ENCODE measurements around the gene DTWD2. TPM values are rescaled to one million over a fixed set of nuclear protein-coding genes. Genes with fewer than 3 reads are reported as not detected.

Gene DTWD2
- polyA plus RNA-seq, 1 donor from 2014 or later: 3.3 TPM

DNA sequence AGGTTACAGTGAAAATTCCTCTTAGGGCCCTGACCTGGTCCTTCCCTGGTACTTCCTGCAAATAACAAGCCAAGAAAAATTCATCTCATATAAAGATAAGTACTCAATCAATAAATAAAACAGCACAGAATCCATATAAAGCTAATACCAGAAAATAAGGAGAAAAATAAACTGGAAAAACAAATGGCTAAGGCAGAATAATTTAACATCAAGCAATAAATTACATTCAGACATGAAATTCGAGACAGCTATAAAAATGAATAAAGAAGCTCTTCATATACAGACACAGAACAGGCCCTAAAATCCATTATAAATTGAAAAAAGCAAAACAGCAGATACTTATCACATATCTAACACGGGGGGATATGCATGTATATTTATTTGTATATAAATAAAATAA, 99.2 kb downstream of the DTWD2 start:
- Histone ChIP-seq H2AFZ (ENCODE audit: low read depth, low read length) (no peak overlapping the region), H3K4me3 (ENCODE audit: low read length) (no peak overlapping the region), H3K27ac (ENCODE audit: low read length) (no peak overlapping the region), H3K36me3 (ENCODE audit: insufficient read depth, low read length) (no peaks in the 10 kb centered on the region), H3K9ac (ENCODE audit: low read length) (no peak overlapping the region), H3K9me3 (ENCODE audit: low read length) (no peaks in the 10 kb centered on the region), H4K20me1 (ENCODE audit: insufficient read depth) (no peaks in the 10 kb centered on the region), H3K9me2 (ENCODE audit: insufficient read depth, low read length) (no peaks in the 10 kb centered on the region), H3K27me3 (ENCODE audit: insufficient read depth, low read depth, low read length) (no peaks in the 10 kb centered on the region), H3K79me2 (replicated peaks; ENCODE audit: insufficient read depth, low read length) (no peaks in the 10 kb centered on the region), H3K4me2 (ENCODE audit: low read length) (no peak overlapping the region), H3F3A (ENCODE audit: insufficient read depth, low read length, poor library complexity, severe bottlenecking) (no peaks in the 10 kb centered on the region)
- TF ChIP-seq EZH2 (IDR thresholded peaks at IDR 0.05; ENCODE audit: borderline replicate concordance, insufficient read depth, low read length, poor library complexity, severe bottlenecking) (no peak), POLR2AphosphoS5 (IDR thresholded peaks at IDR 0.05) (no peak), EP300 (conservative IDR thresholded peaks at IDR 0.05; ENCODE audit: poor library complexity, severe bottlenecking) (no peak), SMC3 (conservative IDR thresholded peaks at IDR 0.05; ENCODE audit: poor library complexity) (no peak), MXI1 (conservative IDR thresholded peaks at IDR 0.05; ENCODE audit: poor library complexity, severe bottlenecking) (no peak), TAF1 (IDR thresholded peaks at IDR 0.05; ENCODE audit: low read depth) (no peak), RAD21 (conservative IDR thresholded peaks at IDR 0.05) (no peak)
- TF ChIP-seq, protein P1, sequence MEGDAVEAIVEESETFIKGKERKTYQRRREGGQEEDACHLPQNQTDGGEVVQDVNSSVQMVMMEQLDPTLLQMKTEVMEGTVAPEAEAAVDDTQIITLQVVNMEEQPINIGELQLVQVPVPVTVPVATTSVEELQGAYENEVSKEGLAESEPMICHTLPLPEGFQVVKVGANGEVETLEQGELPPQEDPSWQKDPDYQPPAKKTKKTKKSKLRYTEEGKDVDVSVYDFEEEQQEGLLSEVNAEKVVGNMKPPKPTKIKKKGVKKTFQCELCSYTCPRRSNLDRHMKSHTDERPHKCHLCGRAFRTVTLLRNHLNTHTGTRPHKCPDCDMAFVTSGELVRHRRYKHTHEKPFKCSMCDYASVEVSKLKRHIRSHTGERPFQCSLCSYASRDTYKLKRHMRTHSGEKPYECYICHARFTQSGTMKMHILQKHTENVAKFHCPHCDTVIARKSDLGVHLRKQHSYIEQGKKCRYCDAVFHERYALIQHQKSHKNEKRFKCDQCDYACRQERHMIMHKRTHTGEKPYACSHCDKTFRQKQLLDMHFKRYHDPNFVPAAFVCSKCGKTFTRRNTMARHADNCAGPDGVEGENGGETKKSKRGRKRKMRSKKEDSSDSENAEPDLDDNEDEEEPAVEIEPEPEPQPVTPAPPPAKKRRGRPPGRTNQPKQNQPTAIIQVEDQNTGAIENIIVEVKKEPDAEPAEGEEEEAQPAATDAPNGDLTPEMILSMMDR (IDR thresholded peaks at IDR 0.05; ENCODE audit: poor library complexity, severe bottlenecking): no peak
- TF ChIP-seq, protein P2, sequence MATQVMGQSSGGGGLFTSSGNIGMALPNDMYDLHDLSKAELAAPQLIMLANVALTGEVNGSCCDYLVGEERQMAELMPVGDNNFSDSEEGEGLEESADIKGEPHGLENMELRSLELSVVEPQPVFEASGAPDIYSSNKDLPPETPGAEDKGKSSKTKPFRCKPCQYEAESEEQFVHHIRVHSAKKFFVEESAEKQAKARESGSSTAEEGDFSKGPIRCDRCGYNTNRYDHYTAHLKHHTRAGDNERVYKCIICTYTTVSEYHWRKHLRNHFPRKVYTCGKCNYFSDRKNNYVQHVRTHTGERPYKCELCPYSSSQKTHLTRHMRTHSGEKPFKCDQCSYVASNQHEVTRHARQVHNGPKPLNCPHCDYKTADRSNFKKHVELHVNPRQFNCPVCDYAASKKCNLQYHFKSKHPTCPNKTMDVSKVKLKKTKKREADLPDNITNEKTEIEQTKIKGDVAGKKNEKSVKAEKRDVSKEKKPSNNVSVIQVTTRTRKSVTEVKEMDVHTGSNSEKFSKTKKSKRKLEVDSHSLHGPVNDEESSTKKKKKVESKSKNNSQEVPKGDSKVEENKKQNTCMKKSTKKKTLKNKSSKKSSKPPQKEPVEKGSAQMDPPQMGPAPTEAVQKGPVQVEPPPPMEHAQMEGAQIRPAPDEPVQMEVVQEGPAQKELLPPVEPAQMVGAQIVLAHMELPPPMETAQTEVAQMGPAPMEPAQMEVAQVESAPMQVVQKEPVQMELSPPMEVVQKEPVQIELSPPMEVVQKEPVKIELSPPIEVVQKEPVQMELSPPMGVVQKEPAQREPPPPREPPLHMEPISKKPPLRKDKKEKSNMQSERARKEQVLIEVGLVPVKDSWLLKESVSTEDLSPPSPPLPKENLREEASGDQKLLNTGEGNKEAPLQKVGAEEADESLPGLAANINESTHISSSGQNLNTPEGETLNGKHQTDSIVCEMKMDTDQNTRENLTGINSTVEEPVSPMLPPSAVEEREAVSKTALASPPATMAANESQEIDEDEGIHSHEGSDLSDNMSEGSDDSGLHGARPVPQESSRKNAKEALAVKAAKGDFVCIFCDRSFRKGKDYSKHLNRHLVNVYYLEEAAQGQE (IDR thresholded peaks at IDR 0.05; ENCODE audit: borderline replicate concordance): no peak

DNA sequence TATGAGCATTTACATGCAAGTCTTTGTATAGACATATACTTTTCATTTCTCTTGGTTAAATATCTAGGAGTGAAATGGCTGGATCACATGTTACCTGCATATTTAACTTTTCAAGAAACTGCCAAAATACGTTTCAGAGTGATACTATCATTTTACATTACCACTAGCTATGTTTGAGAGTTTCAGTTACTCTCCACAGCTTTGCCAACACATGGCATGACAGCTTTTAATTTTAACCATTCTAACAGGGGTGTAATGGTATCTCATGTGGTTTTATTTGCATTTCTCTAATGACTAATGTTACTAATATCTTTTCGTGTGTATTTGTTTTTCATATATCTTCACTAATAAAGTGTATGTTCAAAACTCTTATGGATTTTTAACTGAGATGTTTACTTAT, 99.8 kb downstream of the DTWD2 start:
- H3K9ac ChIP-seq (ENCODE audit: low read length): no peak overlapping the region
- no peaks in the 10 kb centered on the region for H4K20me1 ChIP-seq (ENCODE audit: insufficient read depth)
- no peak overlapping the region for H3K4me2 ChIP-seq (ENCODE audit: low read length)
- no peaks in the 10 kb centered on the region for H3K36me3 ChIP-seq (ENCODE audit: insufficient read depth, low read length)
- no peaks in the 10 kb centered on the region for H3K9me3 ChIP-seq (ENCODE audit: low read length)
- H3K79me2 ChIP-seq (replicated peaks; ENCODE audit: insufficient read depth, low read length): no peaks in the 10 kb centered on the region
- H3K27me3 ChIP-seq (ENCODE audit: insufficient read depth, low read depth, low read length): no peaks in the 10 kb centered on the region
- no peaks in the 10 kb centered on the region for H3F3A ChIP-seq (ENCODE audit: insufficient read depth, low read length, poor library complexity, severe bottlenecking)
- H2AFZ ChIP-seq (ENCODE audit: low read depth, low read length): no peak overlapping the region
- H3K9me2 ChIP-seq (ENCODE audit: insufficient read depth, low read length): no peaks in the 10 kb centered on the region
- no peak overlapping the region for H3K27ac ChIP-seq (ENCODE audit: low read length)
- H3K4me3 ChIP-seq (ENCODE audit: low read length): no peak overlapping the region
- TF ChIP-seq MXI1 (conservative IDR thresholded peaks at IDR 0.05; ENCODE audit: poor library complexity, severe bottlenecking) (no peak), EP300 (conservative IDR thresholded peaks at IDR 0.05; ENCODE audit: poor library complexity, severe bottlenecking) (no peak)

DNA sequence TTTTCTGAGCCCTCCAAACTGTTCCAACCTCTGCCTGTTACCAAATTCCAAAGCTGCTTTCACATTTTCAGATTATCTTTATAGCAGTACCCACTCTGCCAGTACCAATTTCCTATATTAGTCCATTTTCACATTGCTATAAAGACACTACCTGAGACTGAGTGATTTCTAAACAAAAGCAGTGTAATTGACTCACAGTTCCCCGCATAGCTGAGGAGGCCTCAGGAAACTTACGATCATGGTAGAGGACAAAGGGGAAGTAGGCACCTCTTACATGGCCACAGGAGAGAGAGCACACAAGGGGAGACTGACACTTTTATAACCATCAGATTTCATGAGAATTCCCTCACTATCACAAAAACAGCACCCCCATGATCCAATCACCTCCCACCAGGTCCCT, 105.0 kb downstream of the DTWD2 start:
- Histone ChIP-seq H3K36me3 (ENCODE audit: insufficient read depth, low read length) (no peaks in the 10 kb centered on the region), H3K27ac (ENCODE audit: low read length) (no peak overlapping the region), H3F3A (ENCODE audit: insufficient read depth, low read length, poor library complexity, severe bottlenecking) (no peaks in the 10 kb centered on the region), H2AFZ (ENCODE audit: low read depth, low read length) (no peak overlapping the region), H4K20me1 (ENCODE audit: insufficient read depth) (no peaks in the 10 kb centered on the region), H3K79me2 (replicated peaks; ENCODE audit: insufficient read depth, low read length) (no peaks in the 10 kb centered on the region), H3K4me3 (ENCODE audit: low read length) (no peak overlapping the region), H3K27me3 (ENCODE audit: insufficient read depth, low read depth, low read length) (no peaks in the 10 kb centered on the region), H3K9me3 (ENCODE audit: low read length) (no peaks in the 10 kb centered on the region), H3K9me2 (ENCODE audit: insufficient read depth, low read length) (no peaks in the 10 kb centered on the region), H3K4me2 (ENCODE audit: low read length) (no peak overlapping the region), H3K9ac (ENCODE audit: low read length) (no peak overlapping the region)
- TF ChIP-seq EP300 (conservative IDR thresholded peaks at IDR 0.05; ENCODE audit: poor library complexity, severe bottlenecking) (no peak), SMC3 (conservative IDR thresholded peaks at IDR 0.05; ENCODE audit: poor library complexity) (no peak), MXI1 (conservative IDR thresholded peaks at IDR 0.05; ENCODE audit: poor library complexity, severe bottlenecking) (no peak), POLR2AphosphoS5 (IDR thresholded peaks at IDR 0.05) (no peak)
- TF ChIP-seq, protein P1 (IDR thresholded peaks at IDR 0.05; ENCODE audit: poor library complexity, severe bottlenecking): no peak

Data from neural cell (in vitro differentiated cells).